ENCODE measurements around the gene PMAIP1. TPM values are rescaled to one million over a fixed set of nuclear protein-coding genes. Genes with fewer than 3 reads are reported as not detected.
A peak's percentile ranks its signal among the peaks of the same experiment; 100 is the strongest.

The PMAIP1 gene
- total RNA-seq, 1 donor from 2014 or later = 69.9 TPM

DNA sequence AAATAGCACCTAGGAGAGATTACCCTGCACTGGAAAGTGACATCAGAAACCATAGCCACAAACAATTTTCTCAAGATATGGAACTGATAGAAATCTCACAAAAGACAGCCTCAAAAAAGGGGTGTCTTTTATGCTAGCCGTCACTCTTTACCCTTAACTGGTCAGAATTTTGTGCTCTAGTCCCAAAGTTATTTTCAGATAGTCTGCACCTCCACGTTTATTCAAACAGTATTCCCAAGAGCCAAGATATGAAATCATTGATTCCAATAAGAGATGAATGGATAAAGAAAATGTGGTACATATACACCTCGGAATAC is 23.5 kb upstream of the PMAIP1 start:
- H3K27ac Mint-ChIP-seq = peak overlapping the region; percentile 79
- H3K4me3 Mint-ChIP-seq = peak overlapping the region; percentile 17
- peaks cover 38% of the 10 kb centered on the region for H3K4me1 Mint-ChIP-seq

DNA sequence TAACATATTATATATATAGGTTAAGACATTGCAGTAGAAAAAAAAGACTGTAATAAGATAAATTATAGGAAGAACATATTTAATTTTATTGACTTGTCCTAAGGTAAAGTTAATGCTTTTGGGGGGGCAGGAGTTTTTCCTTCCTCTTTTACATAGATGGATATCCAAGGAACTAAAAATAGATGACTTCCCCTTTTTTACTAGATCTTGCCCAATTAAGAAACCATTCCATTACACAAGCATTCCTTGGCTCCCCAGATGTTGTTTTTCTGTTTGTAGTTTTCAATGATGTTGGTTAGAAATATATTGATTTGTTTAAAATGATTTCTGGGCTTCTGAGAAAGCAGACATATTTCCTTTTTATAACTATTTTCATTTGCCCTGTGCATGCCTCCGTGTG is 22.4 kb upstream of the PMAIP1 start:
- H3K36me3 Mint-ChIP-seq (ENCODE audit: low read depth) = no peaks in the 10 kb centered on the region
- no peaks in the 10 kb centered on the region for H3K9me3 Mint-ChIP-seq
- H3K4me3 Mint-ChIP-seq = no peak overlapping the region
- DNase-seq (no peak), ATAC-seq (ENCODE audit: low read depth) (no peak)
- CTCF ChIA-PET = no interaction called here
- intact Hi-C loops (cut with micrococcal nuclease) = no loop called here
- H3K27me3 Mint-ChIP-seq = no peaks in the 10 kb centered on the region
- POLR2A ChIA-PET = interaction anchor here (2.3 to 2.7 kb wide), 2 partner anchors 8 to 22 kb away, joined by 10 to 12 read pairs; partner anchors contain the start of gene PMAIP1
- peaks cover 49% of the 10 kb centered on the region for H3K4me1 Mint-ChIP-seq
- no peak overlapping the region for H3K27ac Mint-ChIP-seq
- TF ChIP-seq, protein P1, sequence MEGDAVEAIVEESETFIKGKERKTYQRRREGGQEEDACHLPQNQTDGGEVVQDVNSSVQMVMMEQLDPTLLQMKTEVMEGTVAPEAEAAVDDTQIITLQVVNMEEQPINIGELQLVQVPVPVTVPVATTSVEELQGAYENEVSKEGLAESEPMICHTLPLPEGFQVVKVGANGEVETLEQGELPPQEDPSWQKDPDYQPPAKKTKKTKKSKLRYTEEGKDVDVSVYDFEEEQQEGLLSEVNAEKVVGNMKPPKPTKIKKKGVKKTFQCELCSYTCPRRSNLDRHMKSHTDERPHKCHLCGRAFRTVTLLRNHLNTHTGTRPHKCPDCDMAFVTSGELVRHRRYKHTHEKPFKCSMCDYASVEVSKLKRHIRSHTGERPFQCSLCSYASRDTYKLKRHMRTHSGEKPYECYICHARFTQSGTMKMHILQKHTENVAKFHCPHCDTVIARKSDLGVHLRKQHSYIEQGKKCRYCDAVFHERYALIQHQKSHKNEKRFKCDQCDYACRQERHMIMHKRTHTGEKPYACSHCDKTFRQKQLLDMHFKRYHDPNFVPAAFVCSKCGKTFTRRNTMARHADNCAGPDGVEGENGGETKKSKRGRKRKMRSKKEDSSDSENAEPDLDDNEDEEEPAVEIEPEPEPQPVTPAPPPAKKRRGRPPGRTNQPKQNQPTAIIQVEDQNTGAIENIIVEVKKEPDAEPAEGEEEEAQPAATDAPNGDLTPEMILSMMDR (IDR thresholded peaks at IDR 0.05) = no peak

More for the DNA sequence above, 23.5 kb upstream of the PMAIP1 start:
- intact Hi-C loops (cut with micrococcal nuclease) = loop anchor here (1.0 kb wide), 1 partner anchor 9 kb away; no protein-coding TSS in a partner anchor
- CTCF ChIA-PET = no interaction called here
- DNase-seq (no peak), ATAC-seq (ENCODE audit: low read depth) (peak; percentile 31)
- POLR2A ChIA-PET = interaction anchor here (0.6 to 2.7 kb wide), 4 partner anchors 9 to 375 kb away, joined by 3 to 12 read pairs (median 6); partner anchors contain the start of gene PMAIP1
- no peaks in the 10 kb centered on the region for H3K36me3 Mint-ChIP-seq (ENCODE audit: low read depth)
- no peaks in the 10 kb centered on the region for H3K27me3 Mint-ChIP-seq
- TF ChIP-seq, protein P1 (IDR thresholded peaks at IDR 0.05) = no peak
- H3K9me3 Mint-ChIP-seq = no peaks in the 10 kb centered on the region

DNA sequence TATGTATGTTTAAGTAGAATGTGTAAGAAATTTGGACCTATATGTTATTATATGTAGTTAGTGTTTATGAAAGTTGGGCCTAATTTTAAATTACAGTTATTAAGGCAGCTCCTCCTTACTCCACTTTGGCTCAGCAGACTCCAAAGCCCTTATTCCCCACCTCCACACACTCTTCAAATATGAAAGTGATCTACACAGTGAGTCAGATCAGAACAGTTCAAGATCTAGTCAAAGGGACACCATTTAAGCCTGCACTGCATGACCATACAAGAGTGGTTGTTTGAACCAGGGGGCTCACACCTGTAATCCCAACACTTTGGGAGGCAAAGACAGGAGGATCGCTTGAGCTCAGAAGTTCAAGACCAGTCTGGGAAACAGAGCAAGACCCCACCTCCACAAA is 21.2 kb upstream of the PMAIP1 start:
- CTCF ChIA-PET = no interaction called here
- H3K36me3 Mint-ChIP-seq (ENCODE audit: low read depth) = no peaks in the 10 kb centered on the region
- H3K27me3 Mint-ChIP-seq = no peaks in the 10 kb centered on the region
- peaks cover 56% of the 10 kb centered on the region for H3K4me1 Mint-ChIP-seq
- no peak for DNase-seq
- intact Hi-C loops (cut with micrococcal nuclease) = no loop called here
- POLR2A ChIA-PET = interaction anchor here (1.1 to 13.0 kb wide), 2 partner anchors 22 to 29 kb away, joined by 5 to 122 read pairs; partner anchors contain the start of gene PMAIP1
- no peak overlapping the region for H3K4me3 Mint-ChIP-seq
- ATAC-seq (ENCODE audit: low read depth) = no peak
- TF ChIP-seq, protein P1 (IDR thresholded peaks at IDR 0.05) = no peak
- H3K27ac Mint-ChIP-seq = no peak overlapping the region
- no peaks in the 10 kb centered on the region for H3K9me3 Mint-ChIP-seq

DNA sequence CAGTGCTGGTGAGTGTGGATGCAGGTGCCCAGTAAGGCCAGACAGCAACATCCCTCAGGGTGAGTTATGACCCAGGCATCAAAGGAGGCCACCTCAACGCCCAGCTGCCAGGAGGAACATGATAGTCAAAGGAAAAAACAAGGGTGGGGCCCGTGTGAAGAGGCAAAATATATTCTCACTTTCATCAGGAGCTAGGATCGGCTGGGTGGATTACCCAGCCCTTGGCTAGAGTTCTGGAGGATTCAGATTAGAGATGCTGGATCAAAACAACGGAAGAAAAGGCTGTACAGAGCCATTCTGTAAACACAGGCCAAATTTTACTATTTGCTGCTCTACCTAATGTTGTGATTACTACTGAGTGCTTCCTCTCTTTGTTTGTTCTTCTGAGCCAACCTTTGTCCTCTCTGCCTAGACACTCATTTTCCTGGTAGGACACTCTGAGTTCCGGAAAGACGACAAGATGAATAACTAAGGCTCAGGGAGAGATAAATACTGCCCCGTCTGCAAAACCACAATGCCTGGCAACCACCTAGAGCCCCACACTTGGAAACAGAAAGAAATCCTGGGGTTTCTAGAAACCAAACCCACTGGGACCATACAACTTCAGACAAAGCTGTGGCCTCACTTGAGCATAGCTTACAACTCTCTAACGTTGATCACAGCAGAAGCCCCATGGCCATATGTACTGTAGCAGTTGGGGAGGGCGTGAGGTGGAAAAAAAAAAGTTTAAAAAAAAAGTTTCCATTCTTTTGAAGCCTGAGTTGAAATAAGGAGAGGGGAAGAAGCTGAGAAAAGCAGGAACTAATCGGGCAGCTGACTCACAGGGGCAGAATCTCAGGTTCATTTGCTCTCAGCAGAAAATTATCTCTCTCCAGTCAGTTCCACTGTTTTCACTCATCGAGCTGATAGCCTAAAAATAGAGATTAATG is 17.8 kb upstream of the PMAIP1 start:
- TF ChIP-seq, protein P1 (IDR thresholded peaks at IDR 0.05) = no peak
- ATAC-seq (ENCODE audit: low read depth) (peak; percentile 41), DNase-seq (no peak)
- Mint-ChIP-seq H3K27ac (peak overlapping the region; percentile 67), H3K27me3 (no peaks in the 10 kb centered on the region), H3K9me3 (no peaks in the 10 kb centered on the region), H3K36me3 (ENCODE audit: low read depth) (no peaks in the 10 kb centered on the region), H3K4me3 (no peak overlapping the region), H3K4me1 (peaks cover 60% of the 10 kb centered on the region)
- intact Hi-C loops (cut with micrococcal nuclease) = no loop called here
- ChIA-PET POLR2A (interaction anchor here (0.7 to 13.0 kb wide), 3 partner anchors 18 to 72 kb away, joined by 3 to 122 read pairs (median 4); partner anchors contain the start of gene PMAIP1), CTCF (interaction anchor here (0.7 kb wide), 1 partner anchor 44 kb away, joined by 3 read pairs; no protein-coding TSS in a partner anchor)

DNA sequence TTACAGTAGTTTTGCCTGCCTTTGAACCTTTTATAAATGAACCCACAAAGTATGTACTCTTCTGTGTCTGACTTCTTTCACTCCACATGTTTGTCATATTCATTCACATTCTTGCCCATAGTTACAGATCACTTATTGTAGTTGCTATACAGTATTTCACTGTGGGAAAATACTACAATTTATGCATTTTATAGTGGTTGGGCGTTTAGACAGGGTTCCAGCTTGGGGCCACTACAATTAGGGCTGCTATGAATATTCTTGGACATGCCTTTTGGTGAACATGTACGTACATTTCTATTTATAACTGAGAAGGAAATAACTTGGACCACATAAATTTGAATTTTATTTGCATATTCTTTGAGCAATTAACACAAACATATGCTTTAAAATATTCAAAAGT is 15.4 kb upstream of the PMAIP1 start:
- no peak for ATAC-seq (ENCODE audit: low read depth)
- TF ChIP-seq, protein P1 (IDR thresholded peaks at IDR 0.05) = no peak
- no peak for DNase-seq
- Mint-ChIP-seq H3K4me1 (peaks cover 53% of the 10 kb centered on the region), H3K27me3 (no peaks in the 10 kb centered on the region), H3K36me3 (ENCODE audit: low read depth) (no peaks in the 10 kb centered on the region), H3K4me3 (no peak overlapping the region), H3K27ac (no peak overlapping the region), H3K9me3 (no peaks in the 10 kb centered on the region)
- CTCF ChIA-PET = interaction anchor here (1.3 kb wide), 2 partner anchors 13 to 15 kb away, joined by 4 read pairs; partner anchors contain the start of gene PMAIP1
- POLR2A ChIA-PET = interaction anchor here (1.2 to 13.0 kb wide), 5 partner anchors 8 to 69 kb away, joined by 3 to 122 read pairs (median 10); partner anchors contain the start of gene PMAIP1
- intact Hi-C loops (cut with micrococcal nuclease) = loop anchor here (2.0 kb wide), 1 partner anchor 38 kb away; no protein-coding TSS in a partner anchor
